ENCODE results near the gene PIGB.
"Not testable (repeated sequence)": the region's sequence is repeated elsewhere in the genome, so short reads cannot be mapped to it uniquely, and the experiment has no call there.

The PIGB gene

DNA sequence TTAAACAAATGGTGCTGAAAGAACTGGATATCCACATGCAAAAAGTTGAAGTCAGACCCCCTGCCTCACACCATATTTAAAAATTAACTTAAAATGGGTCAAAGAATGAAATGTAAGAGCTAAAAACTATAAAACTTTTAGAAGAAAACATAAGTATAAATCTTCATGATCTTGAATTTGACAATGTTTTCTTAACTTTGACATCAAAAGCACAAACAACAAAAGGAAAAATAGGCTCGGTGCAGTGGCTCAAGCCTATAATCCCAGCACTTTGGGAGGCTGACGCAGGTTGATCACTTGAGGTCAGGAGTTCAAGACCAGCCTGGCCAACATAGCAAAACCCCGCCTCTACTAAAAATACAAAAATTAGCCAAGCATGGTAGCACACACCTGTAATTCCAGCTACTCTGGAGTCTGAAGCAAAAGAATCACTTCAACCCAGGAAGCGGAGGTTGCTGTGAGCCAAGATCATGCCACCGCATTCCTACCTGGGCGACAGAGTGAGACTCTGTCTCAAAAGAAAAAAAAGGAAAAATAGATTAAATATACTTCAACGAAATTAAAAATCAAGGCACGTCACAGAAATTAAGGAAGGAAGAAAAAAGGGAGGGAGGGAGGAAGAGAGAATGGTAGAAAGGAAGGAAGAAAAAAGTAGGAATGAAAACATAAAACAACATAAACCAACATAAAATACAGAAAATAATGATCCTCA is 30.9 kb upstream of the PIGB start:
- TF ChIP-seq CTCF (IDR thresholded peaks at IDR 0.05; ENCODE audit: low read depth, low read length): no peak
- peak overlapping the region; percentile 90 for H3K4me3 ChIP-seq (ENCODE audit: low read depth, low read length)

DNA sequence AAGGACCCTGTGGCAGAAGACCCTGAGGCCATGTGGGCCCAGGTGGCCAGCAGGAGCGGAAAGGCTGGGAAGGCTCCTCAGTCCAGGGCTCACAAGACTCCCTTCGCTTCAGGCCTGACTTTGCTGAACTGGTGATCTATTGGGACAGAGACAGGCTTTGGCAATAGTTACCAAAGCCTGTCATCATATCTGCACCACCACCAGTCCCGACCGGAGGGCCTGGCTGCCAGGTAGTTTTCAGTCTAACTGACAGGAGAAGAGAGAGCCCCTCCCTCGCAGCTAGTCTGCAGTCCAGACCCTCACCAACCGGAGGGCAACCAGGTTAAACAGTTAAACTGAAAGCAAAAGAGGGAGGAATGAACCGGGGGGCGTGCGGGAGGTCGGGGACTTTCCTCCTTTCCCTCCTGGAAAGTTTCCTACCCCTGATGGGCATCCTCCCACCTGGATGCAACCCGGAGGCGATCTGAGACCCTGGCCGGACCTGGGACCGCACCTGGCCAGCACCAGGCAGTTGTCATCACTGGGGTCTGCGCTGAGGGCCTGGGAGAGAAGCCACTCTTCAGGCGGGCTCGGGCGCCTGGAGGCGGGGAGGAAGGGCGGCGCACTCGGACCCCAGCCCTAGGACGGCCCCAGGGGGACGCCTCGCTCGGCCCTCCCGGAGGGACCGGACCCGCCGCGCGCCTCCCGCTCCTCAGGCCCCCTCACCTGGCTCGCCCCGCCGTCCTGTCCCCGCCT is 29.8 kb upstream of the PIGB start:
- no peak for TF ChIP-seq CTCF (IDR thresholded peaks at IDR 0.05; ENCODE audit: low read depth, low read length)
- H3K4me3 ChIP-seq (ENCODE audit: low read depth, low read length): peak overlapping the region; percentile 90

DNA sequence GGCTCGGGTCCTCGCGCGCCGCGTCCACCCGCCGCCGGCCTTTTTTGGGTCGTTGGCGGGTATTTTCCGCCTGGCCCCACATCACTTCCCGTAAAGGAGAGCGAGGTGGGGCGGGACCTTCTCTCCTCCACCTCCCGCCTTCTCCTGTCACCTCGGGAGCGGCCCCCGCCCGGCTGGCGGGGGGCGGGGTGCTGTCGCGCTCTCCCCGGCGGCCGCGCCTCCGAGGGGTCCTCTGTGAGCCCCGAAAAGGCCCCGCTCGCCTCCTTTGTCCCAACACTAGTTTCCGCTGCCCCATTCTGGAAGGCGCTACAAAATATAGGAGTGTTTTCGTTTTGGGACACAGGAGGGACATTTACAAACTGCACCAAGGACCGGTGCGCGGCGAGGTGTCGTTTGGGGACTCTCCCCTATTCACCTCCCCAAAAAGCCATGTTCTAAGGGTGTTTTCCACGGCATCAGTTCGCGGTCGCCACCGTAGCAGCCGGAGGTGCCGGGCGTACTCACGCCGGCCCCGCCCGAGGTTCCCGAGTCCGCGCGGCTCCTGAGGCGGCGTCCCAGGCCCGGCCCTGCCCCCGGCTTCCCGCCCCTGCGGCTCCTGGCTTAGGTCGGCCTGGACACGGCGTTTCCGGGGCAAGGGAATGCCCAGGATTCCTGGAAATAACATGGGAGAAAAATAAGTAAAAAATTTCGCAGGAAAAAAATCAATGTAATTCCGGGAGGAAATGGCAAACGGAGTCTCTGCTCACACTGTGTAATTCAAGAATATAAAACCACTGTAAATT is 29.1 kb upstream of the PIGB start, which contains the start of gene RAB27A:
RAB27A (minus strand) TSS at position 68 of the 782 bp plus-strand sequence. CDS start 54,879 bp downstream, outside the sequence.
- TF ChIP-seq CTCF (IDR thresholded peaks at IDR 0.05; ENCODE audit: low read depth, low read length): no peak
- H3K4me3 ChIP-seq (ENCODE audit: low read depth, low read length): peak within 1 kb of the TSS; percentile 90

- peak overlapping the region; percentile 90 for H3K4me3 ChIP-seq (ENCODE audit: low read depth, low read length)
- TF ChIP-seq CTCF (IDR thresholded peaks at IDR 0.05; ENCODE audit: low read depth, low read length): peak; percentile 90
These were observed 28.4 kb upstream of the PIGB start for GRCh38 chr15:55290528-55291057.

- TF ChIP-seq CTCF (IDR thresholded peaks at IDR 0.05; ENCODE audit: low read depth, low read length): no peak
- no peak overlapping the region for H3K4me3 ChIP-seq (ENCODE audit: low read depth, low read length)
These were observed 21.7 kb upstream of the PIGB start for GRCh38 chr15:55297315-55297714.

DNA sequence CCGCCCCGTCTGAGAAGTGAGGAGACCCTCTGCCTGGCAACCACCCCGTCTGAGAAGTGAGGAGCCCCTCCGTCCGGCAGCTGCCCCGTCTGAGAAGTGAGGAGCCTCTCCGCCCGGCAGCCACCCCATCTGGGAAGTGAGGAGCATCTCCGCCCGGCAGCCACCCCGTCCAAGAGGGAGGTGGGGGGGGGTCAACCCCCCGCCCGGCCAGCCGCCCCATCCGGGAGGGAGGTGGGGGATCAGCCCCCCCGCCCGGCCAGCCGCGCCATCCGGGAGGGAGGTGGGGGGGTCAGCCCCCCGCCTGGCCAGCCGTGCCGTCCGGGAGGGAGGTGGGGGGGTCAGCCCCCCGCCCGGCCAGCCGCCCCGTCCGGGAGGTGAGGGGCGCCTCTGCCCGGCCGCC is 16.2 kb upstream of the PIGB start:
- not testable (repeated sequence) for H3K4me3 ChIP-seq (ENCODE audit: low read depth, low read length)

DNA sequence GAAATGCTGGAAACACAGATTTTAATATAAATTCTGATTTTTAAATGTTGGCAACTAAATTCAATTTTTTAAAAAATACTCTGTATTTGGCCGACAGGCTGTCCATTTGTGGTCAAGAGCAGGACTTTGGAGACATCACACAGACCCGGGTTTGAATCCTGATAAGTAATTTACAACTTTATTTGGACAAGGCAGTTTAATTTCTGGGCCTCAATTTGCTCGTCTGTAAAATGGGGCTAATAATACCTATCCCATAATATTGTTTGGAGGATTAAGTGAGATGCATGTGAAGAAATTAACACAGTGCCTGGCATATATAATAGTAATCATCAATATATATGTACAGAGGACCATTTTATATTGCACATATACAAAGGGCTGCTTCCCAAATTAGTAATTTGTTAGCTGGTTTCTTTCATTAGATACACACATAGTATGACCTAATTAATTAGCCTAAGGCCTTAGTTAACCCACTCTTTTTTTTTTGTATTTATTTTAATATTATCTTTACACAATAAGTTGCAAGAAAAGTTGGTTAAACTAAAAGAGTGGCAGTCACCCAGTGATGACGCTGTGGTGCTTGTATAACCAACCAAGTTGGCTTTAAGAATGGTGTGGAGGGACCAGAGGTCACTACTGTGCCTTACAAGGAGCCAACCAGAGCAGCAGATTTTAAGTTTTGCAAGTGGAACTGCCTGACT is 665 bp downstream of the PIGB start:
- peak overlapping the region; percentile 70 for H3K4me3 ChIP-seq (ENCODE audit: low read depth, low read length)
- no peak for TF ChIP-seq CTCF (IDR thresholded peaks at IDR 0.05; ENCODE audit: low read depth, low read length)

Data from WI38 (cell line).